Testis (tissue), 3 donors: ENCODE results near the gene HMG20B. TPM values are rescaled to one million over a fixed set of nuclear protein-coding genes. Genes with fewer than 3 reads are reported as not detected.

Experiments
- DNase-seq: peaks from one replicate; pipeline ENCODE4 v3.0.0-alpha.2; 2019
- H3K27ac ChIP-seq, 2 donors: fragments of 200-600 bp; sonication (generic); one replicate each; pipeline ENCODE4 v1.5.1; 2019
- H3K27me3 ChIP-seq: fragments of 200-600 bp; sonication (generic); one replicate; pipeline ENCODE4 v1.5.1; 2019
- H3K36me3 ChIP-seq: fragments of 200-600 bp; sonication (generic); one replicate; pipeline ENCODE4 v1.5.1; 2017; ENCODE audit warnings: low read depth; ENCODE audit errors: missing control alignments
- H3K4me1 ChIP-seq: fragments of 200-600 bp; sonication (generic); one replicate; pipeline ENCODE4 v1.5.1; 2019
- H3K4me3 ChIP-seq, 2 donors: fragments of 200-600 bp; sonication (generic); one replicate each; pipeline ENCODE4 v1.5.1; 2017 to 2019
- H3K9me3 ChIP-seq: fragments of 200-600 bp; sonication (generic); one replicate; pipeline ENCODE4 v1.5.1; 2017
- POLR2A ChIP-seq: fragments of 450-650 bp; IDR thresholded peaks from one replicate; pipeline ENCODE4 v1.6.1; 2017; ENCODE audit warnings: antibody characterized with exemption, mild to moderate bottlenecking, moderate library complexity
- WGBS, 2 donors: methylation state at CpG; one replicate each; pipeline ENCODE4 v1.1.5; 2018; 5-methylcytosine and 5-hydroxymethylcytosine counted together
- intact Hi-C: fragments of 100-400 bp; cut with DNase I; formaldehyde crosslinking; loops from one replicate; pipeline ENCODE4 v1.15.1; 2023; ENCODE audit warnings: low total_unique reads
- polyA plus RNA-seq: library from polyadenylated mRNA; stranded (reverse); fragments of 350-450 nt; fragmentation: Illumina TruSeq; extraction: RNeasy Lipid Tissue Mini Kit (QIAGEN cat#74804); gene quantifications from one replicate; pipeline ENCODE4 v1.2.3, GENCODE V29; 2014; ENCODE audit warnings: low read depth, low replicate concordance; ENCODE audit not compliant: insufficient read depth
- total RNA-seq, 2 donors: library from RNA; depleted of rRNA; stranded (reverse); fragments of >200 nt; gene quantifications; one replicate each; pipeline ENCODE4 v1.2.3, GENCODE V29; 2016
- TF ChIP-seq, protein P1 (sequence below), 3 experiments: fragments of 450-650 bp in 2 of 3; fragments of 200-600 bp in 1 of 3; sonication (generic) in 1 of 3; IDR thresholded peaks; one replicate each; pipeline ENCODE4 v1.5.1; 2016 to 2019; ENCODE audit warnings: antibody characterized with exemption in 3 of 3, mild to moderate bottlenecking in 2 of 3, moderate library complexity in 1 of 3

The HMG20B gene
- total and polyA plus RNA-seq, 3 donors from 2014 or later: 66.2 to 129 (median 108) TPM

DNA sequence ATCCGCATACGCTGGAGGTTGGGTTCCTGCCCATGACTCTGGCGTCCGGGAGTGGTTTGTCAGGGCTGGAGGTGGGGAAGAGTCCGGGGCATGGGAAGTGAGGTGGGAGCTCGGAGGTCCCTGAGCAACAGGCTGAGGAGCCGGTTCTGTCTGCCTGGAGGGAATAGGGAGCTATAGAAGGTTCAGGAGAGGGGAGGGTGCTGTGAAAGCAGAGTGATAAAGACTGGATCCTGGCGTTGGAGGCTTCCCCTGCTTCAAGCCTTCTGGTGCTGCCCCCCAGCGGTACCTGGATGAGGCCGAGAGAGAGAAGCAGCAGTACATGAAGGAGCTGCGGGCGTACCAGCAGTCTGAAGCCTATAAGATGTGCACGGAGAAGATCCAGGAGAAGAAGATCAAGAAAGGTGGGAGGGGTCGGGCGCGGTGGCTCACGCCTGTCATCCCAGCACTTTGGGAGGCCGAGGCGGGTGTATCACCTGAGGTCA is 2.6 kb downstream of the HMG20B start:
- no peaks in the 10 kb centered on the region for H3K9me3 ChIP-seq
- 54 to 72% methylated on average over 19 of the region's 19 CpGs for WGBS, 2 donors
- no peak overlapping the region for H3K27ac ChIP-seq

DNA sequence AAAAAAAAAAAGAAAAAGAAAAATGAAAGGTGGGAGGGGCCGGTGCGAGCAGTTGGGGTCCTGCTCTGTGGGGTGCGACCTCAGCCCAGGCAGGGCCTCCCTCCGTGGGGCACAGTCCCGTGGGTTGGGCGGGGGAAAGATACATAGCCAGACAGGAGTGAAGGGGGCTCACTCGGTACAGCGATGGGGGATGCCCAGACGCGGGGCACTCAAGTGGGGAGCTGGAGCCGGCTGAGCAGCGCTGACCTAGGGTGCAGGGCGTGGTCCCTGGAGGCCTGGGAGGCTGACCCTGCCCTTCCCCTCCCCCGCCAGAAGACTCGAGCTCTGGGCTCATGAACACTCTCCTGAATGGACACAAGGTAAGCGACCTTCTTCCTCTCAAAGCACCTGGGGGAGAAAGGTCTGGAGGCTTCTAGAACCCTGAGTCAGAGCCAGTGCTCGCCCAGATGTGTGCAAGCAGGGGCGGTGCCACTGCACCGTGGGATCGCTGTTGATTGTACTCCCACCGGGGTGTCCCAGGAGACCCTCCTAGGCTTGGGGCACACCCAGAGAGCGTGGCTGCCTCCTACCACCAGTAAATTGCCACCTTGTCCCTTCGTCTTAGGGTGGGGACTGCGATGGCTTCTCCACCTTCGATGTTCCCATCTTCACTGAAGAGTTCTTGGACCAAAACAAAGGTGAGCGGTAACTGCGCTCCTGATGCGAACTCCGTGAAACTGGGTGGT is 3.4 kb downstream of the HMG20B start:
- intact Hi-C loops: no loop called here
- H3K27me3 ChIP-seq: no peaks in the 10 kb centered on the region
- no peak for DNase-seq
- TF ChIP-seq, protein P1, sequence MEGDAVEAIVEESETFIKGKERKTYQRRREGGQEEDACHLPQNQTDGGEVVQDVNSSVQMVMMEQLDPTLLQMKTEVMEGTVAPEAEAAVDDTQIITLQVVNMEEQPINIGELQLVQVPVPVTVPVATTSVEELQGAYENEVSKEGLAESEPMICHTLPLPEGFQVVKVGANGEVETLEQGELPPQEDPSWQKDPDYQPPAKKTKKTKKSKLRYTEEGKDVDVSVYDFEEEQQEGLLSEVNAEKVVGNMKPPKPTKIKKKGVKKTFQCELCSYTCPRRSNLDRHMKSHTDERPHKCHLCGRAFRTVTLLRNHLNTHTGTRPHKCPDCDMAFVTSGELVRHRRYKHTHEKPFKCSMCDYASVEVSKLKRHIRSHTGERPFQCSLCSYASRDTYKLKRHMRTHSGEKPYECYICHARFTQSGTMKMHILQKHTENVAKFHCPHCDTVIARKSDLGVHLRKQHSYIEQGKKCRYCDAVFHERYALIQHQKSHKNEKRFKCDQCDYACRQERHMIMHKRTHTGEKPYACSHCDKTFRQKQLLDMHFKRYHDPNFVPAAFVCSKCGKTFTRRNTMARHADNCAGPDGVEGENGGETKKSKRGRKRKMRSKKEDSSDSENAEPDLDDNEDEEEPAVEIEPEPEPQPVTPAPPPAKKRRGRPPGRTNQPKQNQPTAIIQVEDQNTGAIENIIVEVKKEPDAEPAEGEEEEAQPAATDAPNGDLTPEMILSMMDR (IDR thresholded peaks at IDR 0.05): no peak
- no peak for TF ChIP-seq POLR2A
- H3K27ac ChIP-seq: no peak overlapping the region
- peak overlapping the region in 1 of 2 donors; percentile 38 for H3K4me3 ChIP-seq
- H3K9me3 ChIP-seq: no peaks in the 10 kb centered on the region
- peaks cover 9% of the 10 kb centered on the region for H3K4me1 ChIP-seq
- WGBS, 2 donors: 54 to 75% methylated on average over 18 to 29 of the region's 29 CpGs
- no peaks in the 10 kb centered on the region for H3K36me3 ChIP-seq

More for the DNA sequence above, 2.6 kb downstream of the HMG20B start:
- intact Hi-C loops: no loop called here
- Histone ChIP-seq H3K4me3 (no peak overlapping the region), H3K4me1 (peaks cover 9% of the 10 kb centered on the region), H3K36me3 (no peaks in the 10 kb centered on the region), H3K27me3 (no peaks in the 10 kb centered on the region)
- peak; percentile 49 for DNase-seq
- TF ChIP-seq, protein P1 (IDR thresholded peaks at IDR 0.05): no peak
- TF ChIP-seq POLR2A: no peak

DNA sequence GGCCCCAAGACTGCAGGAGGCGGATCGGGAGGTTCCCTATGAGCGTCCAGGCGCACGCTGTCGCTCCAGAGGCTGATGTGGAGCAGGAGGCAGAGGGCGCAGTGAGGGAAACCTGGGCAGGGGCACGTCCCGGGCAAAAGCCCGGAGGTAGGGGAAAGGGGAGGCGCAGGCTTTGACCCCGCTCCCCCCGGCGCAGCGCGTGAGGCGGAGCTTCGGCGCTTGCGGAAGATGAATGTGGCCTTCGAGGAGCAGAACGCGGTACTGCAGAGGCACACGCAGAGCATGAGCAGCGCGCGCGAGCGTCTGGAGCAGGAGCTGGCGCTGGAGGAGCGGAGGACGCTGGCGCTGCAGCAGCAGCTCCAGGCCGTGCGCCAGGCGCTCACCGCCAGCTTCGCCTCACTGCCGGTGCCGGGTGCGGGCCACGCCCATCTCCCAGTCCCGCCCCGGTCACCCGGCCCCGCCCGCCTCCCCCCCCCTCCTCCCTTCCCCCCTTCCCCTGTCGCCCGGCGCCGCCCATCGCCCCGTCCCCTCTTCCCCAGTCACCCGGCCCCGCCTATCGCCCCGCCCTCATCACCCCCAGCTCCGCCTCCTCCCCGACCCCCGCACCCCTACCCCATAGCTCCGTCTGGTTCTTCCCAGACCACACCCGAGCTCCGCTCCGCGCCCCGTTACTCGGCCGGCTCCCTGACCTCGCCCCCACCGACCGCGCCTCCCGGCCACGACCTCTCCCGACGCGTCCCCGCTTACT is 4.1 kb downstream of the HMG20B start:
- Histone ChIP-seq H3K4me3 (peak overlapping the region; percentile 4 to 38), H3K9me3 (no peaks in the 10 kb centered on the region), H3K27ac (no peak overlapping the region), H3K27me3 (no peaks in the 10 kb centered on the region), H3K4me1 (peaks cover 8% of the 10 kb centered on the region), H3K36me3 (no peaks in the 10 kb centered on the region)
- intact Hi-C loops: no loop called here
- DNase-seq: no peak
- 69 to 72% methylated on average over 44 to 63 of the region's 78 CpGs for WGBS, 2 donors
- TF ChIP-seq, protein P1 (IDR thresholded peaks at IDR 0.05): no peak
- TF ChIP-seq POLR2A: no peak

DNA sequence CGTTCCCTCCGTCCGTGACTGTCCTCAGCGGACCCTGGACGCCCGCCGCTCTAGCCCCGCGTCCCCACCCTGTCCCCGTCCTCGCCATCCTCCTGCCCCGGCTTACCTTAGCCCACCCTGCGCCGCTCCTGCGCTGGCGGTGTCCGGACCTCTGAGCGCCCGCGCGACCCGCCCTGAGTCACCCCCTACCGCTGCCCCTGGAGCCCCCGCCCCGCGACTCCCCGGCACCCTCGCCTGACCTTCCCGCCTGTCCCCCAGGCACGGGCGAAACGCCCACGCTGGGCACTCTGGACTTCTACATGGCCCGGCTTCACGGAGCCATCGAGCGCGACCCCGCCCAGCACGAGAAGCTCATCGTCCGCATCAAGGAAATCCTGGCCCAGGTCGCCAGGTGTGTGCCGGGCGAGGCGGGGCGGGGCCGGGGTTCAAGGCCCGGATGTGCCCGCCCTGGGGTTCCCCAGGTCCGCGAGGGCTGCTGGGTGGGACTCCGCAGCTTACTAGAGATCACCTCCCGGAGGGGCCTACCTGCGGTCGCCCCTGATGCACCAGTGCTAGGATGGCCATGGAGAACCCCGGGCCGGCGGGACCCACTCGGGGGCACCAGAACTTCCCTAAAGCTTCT is 5.1 kb downstream of the HMG20B start:
- no peak for DNase-seq
- Histone ChIP-seq H3K9me3 (no peaks in the 10 kb centered on the region), H3K27me3 (no peaks in the 10 kb centered on the region), H3K27ac (no peak overlapping the region), H3K36me3 (no peaks in the 10 kb centered on the region), H3K4me3 (peak overlapping the region in 1 of 2 donors; percentile 38), H3K4me1 (peaks cover 5% of the 10 kb centered on the region)
- intact Hi-C loops: no loop called here
- no peak for TF ChIP-seq POLR2A
- TF ChIP-seq, protein P1 (IDR thresholded peaks at IDR 0.05): no peak
- 72 to 86% methylated on average over 51 to 60 of the region's 60 CpGs for WGBS, 2 donors
